Measurements from ENCODE around the gene CRLF1. TPM values are rescaled to one million over a fixed set of nuclear protein-coding genes. Genes with fewer than 3 reads are reported as not detected.

Gene CRLF1
- total and polyA plus RNA-seq, 10 of the 15 experiments (the other 5 are each of a cell fraction or from before 2014, with no cell fraction given), result 0.10 to 1.2 (median 0.49) TPM; not detected in 4

GRCh38 chr19:18574691-18575291 is 31.8 kb downstream of the CRLF1 start:
- Histone ChIP-seq H3K27ac (ENCODE audit: control insufficient read depth, insufficient read depth) (no peak overlapping the region), H3K36me3 (ENCODE audit: control insufficient read depth in 2 of 2, insufficient read depth in 2 of 2, low read length in 1 of 2) (peaks cover 11 to 21% of the 10 kb centered on the region in 2 experiments; a peak in 3 of 4 replicates), H3K9ac (ENCODE audit: control insufficient read depth, insufficient read depth, low read length) (no peak overlapping the region), H3K4me1 (ENCODE audit: control insufficient read depth, insufficient read depth, low read length) (peaks cover 11% of the 10 kb centered on the region; the same call in 1 of the 2 replicates), H3K4me3 (no peak overlapping the region), H3K4me2 (ENCODE audit: control insufficient read depth, insufficient read depth) (no peak overlapping the region), H2AFZ (ENCODE audit: control insufficient read depth, low read depth, low read length) (no peak overlapping the region), H3K79me2 (ENCODE audit: control insufficient read depth, insufficient read depth, low read length) (peaks cover 21% of the 10 kb centered on the region), H3K9me3 (replicated peaks; ENCODE audit: control insufficient read depth, insufficient read depth, low read length) (no peaks in the 10 kb centered on the region), H3K27me3 (replicated peaks in 1 of 2; ENCODE audit: control insufficient read depth in 2 of 2, insufficient read depth in 2 of 2, low read length in 1 of 2) (no peaks in the 10 kb centered on the region), H4K20me1 (ENCODE audit: control insufficient read depth, insufficient read depth) (peaks cover 8% of the 10 kb centered on the region; the same call in 1 of the 2 replicates)
- over 99% methylated on average over 18 of the region's 18 CpGs for WGBS (ENCODE audit: insufficient coverage, insufficient replicate concordance, low lambda C conversion rate, missing lambda C conversion rate)
- SMC1A ChIA-PET (ENCODE audit: uncharacterized antibody, unreplicated experiment), result no interaction called here
- CTCF ChIA-PET, result interaction anchor here (1.3 kb wide), 1 partner anchor 12 kb away, joined by 3 read pairs; no protein-coding TSS in a partner anchor
- RAD21 ChIA-PET (ENCODE audit: unreplicated experiment), result no interaction called here
- no TSS peak for BruUV-seq (replicated peaks)
- FAIRE-seq (no peak), DNase-seq (ENCODE audit: low read depth, low spot score) (no peak), ATAC-seq (no peak)
- in situ Hi-C loops (cut with MboI), result no loop called here
- POLR2A ChIA-PET, result interaction anchor here (4.0 kb wide), 1 partner anchor 13 kb away, joined by 43 read pairs; the partner anchor contains the start of gene REX1BD
- intact Hi-C loops (cut with micrococcal nuclease; ENCODE audit: unreplicated experiment), result no loop called here
- TF ChIP-seq NFYB (IDR thresholded peaks at IDR 0.05; ENCODE audit: insufficient read depth, low read depth, low read length) (no peak), TCF7 (IDR thresholded peaks at IDR 0.05; ENCODE audit: borderline replicate concordance) (no peak), ZBTB33 (IDR thresholded peaks at IDR 0.05) (no peak), ZZZ3 (IDR thresholded peaks at IDR 0.05; ENCODE audit: control insufficient read depth, insufficient read length, low read depth) (no peak), SIN3A (IDR thresholded peaks at IDR 0.05; ENCODE audit: low read depth, low read length) (no peak), ESRRA (IDR thresholded peaks at IDR 0.05; ENCODE audit: low read length) (no peak), TCF3 (IDR thresholded peaks at IDR 0.05; ENCODE audit: borderline replicate concordance, insufficient read depth, low read depth, low read length) (no peak), ZNF687 (IDR thresholded peaks at IDR 0.05) (no peak), RCOR1 (conservative IDR thresholded peaks at IDR 0.05; ENCODE audit: low read depth, low read length) (no peak), POLR2AphosphoS2 (IDR thresholded peaks at IDR 0.05; ENCODE audit: low read depth, low read length) (no peak), NBN (IDR thresholded peaks at IDR 0.05) (no peak), TARDBP (IDR thresholded peaks at IDR 0.05; ENCODE audit: borderline replicate concordance) (no peak), BCL3 (IDR thresholded peaks at IDR 0.05; ENCODE audit: borderline replicate concordance, insufficient read depth, low read depth, low read length, poor library complexity, severe bottlenecking) (no peak), MYB (IDR thresholded peaks at IDR 0.05; ENCODE audit: borderline replicate concordance, low read depth, low read length) (no peak), ATF7 (IDR thresholded peaks at IDR 0.05; ENCODE audit: low read depth) (no peak), PML (IDR thresholded peaks at IDR 0.05; ENCODE audit: low read length) (no peak)
